GM13976 (cell line): ENCODE results near the gene PLPP3.

Source experiments
- DNase-seq: peaks from one replicate; pipeline ENCODE4 v3.0.0; 2012; ENCODE audit warnings: low spot score
- CTCF ChIP-seq: IDR thresholded peaks from 2 replicates; pipeline ENCODE4 v1.5.1; 2012; ENCODE audit warnings: borderline replicate concordance, mild to moderate bottlenecking; ENCODE audit not compliant: insufficient read depth; ENCODE audit errors: extremely low read depth, missing control alignments, control extremely low read depth
- in situ Hi-C: fragments of 300-500 bp; cut with MboI; formaldehyde crosslinking; loops from one replicate; pipeline ENCODE4 v1.12.0; 2022; ENCODE audit warnings: low sequenced_read_pairs, mixed read lengths, inconsistent platforms; ENCODE audit not compliant: unreplicated experiment

The PLPP3 gene

DNA sequence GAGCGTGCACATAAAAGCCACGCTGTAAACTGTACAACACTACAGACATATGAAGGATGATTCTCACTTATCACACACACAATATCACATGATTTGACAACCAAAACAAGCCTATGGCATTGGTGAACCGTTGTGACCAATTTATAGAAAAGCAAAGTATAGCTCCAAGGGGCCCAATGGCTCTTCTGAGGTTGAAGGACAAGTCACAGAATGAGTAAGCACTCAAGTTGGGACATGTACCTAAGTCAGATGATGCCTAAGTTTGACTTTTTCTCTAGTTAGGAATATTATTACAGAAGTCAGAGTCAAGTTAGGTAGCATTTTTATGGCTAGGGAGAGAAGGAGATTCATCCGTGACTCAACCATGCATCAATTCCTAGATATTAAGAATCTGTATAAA is 45.7 kb downstream of the PLPP3 start:
- in situ Hi-C loops: no loop called here
- TF ChIP-seq CTCF: no peak
- no peak for DNase-seq

DNA sequence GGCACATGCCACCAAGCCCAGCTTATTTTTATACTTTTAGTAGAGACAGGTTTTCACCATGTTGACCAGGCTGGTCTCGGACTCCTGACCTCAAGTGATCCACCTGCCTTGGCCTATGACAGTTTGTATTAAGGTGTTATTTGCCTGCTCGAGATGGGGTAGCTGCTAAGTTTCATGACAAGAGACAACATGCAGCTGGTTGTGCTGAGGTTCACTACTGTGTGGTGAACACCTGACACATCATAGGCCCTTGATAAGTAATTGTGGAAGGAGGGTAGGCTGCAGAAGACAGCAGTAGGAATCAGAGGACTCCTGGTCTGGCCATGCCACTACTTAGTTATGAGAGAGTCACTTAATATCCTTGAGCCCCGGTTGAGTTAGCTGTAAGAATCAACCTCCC is 46.2 kb downstream of the PLPP3 start:
- TF ChIP-seq CTCF: no peak
- DNase-seq: no peak
- in situ Hi-C loops: no loop called here

- TF ChIP-seq CTCF: no peak
- in situ Hi-C loops: no loop called here
- no peak for DNase-seq
These were observed 47.0 kb downstream of the PLPP3 start for GRCh38 chr1:56532350-56532683.

- DNase-seq: no peak
- in situ Hi-C loops: no loop called here
- no peak for TF ChIP-seq CTCF
These were observed 47.6 kb downstream of the PLPP3 start for GRCh38 chr1:56531624-56532349.

- in situ Hi-C loops: no loop called here
- no peak for DNase-seq
- no peak for TF ChIP-seq CTCF
These were observed 49.6 kb downstream of the PLPP3 start for GRCh38 chr1:56529801-56530200.

DNA sequence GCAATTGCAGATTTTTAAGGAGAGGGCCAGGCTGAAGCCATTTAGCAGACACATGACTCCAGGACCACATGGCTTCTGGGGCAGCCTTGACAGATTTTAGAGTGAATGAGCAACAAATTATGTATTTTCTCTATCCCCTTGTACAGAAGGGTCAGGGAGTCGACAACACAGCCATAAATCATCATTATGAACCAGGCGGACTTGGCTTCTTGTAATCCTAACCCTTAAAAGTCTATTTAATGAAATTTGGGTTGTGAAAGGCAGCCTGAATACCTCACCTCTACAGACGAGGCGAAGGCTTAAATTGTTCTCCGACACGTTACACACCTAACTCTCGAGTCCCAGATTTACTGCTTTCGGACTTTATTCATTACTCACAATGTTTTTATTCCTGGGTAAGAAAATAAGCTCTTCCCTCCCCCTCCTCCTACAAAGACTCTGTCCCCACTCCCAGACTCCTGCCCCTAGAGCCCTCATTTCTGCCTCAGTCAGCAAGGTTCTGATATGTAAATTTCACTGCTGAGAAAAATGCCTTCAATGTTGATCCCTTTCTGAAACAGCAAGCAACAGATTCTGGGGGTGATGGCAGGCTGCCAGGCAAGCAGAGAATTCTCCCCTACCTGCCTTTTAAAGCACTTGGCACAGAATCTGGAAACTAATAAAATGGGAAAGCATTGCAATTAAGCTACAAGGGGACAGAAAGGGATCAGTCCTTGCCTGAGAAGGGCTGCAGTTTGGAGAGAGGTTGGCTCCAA is 51.6 kb downstream of the PLPP3 start:
- in situ Hi-C loops: no loop called here
- TF ChIP-seq CTCF: no peak
- DNase-seq: no peak
